ENCODE data around the gene M1AP. TPM values are rescaled to one million over a fixed set of nuclear protein-coding genes. Genes with fewer than 3 reads are reported as not detected.
A peak's percentile ranks its signal among the peaks of the same experiment; 100 is the strongest.

The M1AP gene
- total and polyA plus RNA-seq, 9 of the 15 experiments (the other 6 are each of a cell fraction or from before 2014, with no cell fraction given) = 0.06 to 0.33 (median 0.11) TPM; not detected in 4

DNA sequence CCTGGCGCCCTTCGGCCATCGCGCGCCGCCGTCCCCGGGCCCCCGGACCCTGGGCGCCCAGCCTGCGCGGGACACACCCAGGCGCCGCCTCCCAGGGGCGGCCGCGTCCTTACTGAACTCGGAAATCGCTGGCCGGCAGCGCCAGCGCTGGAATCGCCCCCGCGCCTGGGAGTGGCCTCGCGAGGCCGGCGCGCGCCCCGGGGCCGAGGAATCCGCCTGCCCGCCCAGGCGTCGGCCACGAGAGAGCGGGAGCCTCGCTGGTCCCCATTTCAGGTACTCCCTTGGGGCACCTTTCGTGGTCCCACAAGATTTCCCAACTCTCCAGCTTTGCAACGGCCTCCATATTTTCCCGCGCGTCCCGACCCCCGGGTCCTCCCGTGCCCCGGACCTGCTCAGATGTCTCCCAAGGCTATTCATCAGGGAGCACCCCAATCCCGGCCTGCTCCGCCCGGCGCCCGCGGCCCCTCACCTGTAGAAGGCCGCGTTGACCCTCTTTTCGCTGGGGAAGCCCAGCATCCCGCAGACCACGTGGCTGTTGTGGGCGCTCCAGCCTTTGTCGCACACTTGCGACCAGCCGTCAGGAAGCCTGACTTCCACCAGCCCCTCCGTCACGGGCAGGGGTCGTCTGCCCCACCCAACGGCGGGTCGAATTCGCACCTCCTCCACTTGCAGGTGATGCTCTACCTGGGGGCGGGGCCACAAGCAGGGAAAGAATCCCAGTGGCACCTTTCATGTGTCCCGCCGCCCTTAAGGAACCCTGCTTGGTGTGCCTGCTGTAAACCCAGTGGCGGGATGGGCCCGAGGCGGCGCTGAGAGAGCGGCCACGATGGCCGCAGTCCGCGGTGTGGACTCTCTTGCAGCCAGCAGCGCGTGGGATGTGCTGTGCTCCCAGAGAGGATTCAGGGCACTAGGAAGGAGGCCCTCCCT is 99.0 kb downstream of the M1AP start (continued):
- TF ChIP-seq, protein P1, sequence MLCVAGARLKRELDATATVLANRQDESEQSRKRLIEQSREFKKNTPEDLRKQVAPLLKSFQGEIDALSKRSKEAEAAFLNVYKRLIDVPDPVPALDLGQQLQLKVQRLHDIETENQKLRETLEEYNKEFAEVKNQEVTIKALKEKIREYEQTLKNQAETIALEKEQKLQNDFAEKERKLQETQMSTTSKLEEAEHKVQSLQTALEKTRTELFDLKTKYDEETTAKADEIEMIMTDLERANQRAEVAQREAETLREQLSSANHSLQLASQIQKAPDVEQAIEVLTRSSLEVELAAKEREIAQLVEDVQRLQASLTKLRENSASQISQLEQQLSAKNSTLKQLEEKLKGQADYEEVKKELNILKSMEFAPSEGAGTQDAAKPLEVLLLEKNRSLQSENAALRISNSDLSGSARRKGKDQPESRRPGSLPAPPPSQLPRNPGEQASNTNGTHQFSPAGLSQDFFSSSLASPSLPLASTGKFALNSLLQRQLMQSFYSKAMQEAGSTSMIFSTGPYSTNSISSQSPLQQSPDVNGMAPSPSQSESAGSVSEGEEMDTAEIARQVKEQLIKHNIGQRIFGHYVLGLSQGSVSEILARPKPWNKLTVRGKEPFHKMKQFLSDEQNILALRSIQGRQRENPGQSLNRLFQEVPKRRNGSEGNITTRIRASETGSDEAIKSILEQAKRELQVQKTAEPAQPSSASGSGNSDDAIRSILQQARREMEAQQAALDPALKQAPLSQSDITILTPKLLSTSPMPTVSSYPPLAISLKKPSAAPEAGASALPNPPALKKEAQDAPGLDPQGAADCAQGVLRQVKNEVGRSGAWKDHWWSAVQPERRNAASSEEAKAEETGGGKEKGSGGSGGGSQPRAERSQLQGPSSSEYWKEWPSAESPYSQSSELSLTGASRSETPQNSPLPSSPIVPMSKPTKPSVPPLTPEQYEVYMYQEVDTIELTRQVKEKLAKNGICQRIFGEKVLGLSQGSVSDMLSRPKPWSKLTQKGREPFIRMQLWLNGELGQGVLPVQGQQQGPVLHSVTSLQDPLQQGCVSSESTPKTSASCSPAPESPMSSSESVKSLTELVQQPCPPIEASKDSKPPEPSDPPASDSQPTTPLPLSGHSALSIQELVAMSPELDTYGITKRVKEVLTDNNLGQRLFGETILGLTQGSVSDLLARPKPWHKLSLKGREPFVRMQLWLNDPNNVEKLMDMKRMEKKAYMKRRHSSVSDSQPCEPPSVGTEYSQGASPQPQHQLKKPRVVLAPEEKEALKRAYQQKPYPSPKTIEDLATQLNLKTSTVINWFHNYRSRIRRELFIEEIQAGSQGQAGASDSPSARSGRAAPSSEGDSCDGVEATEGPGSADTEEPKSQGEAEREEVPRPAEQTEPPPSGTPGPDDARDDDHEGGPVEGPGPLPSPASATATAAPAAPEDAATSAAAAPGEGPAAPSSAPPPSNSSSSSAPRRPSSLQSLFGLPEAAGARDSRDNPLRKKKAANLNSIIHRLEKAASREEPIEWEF (CRISPR knock-in tag; IDR thresholded peaks at IDR 0.05) = no peak
- TF ChIP-seq, protein P2, sequence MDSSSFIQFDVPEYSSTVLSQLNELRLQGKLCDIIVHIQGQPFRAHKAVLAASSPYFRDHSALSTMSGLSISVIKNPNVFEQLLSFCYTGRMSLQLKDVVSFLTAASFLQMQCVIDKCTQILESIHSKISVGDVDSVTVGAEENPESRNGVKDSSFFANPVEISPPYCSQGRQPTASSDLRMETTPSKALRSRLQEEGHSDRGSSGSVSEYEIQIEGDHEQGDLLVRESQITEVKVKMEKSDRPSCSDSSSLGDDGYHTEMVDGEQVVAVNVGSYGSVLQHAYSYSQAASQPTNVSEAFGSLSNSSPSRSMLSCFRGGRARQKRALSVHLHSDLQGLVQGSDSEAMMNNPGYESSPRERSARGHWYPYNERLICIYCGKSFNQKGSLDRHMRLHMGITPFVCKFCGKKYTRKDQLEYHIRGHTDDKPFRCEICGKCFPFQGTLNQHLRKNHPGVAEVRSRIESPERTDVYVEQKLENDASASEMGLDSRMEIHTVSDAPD (CRISPR knock-in tag; IDR thresholded peaks at IDR 0.05) = no peak
- TF ChIP-seq, protein P3, sequence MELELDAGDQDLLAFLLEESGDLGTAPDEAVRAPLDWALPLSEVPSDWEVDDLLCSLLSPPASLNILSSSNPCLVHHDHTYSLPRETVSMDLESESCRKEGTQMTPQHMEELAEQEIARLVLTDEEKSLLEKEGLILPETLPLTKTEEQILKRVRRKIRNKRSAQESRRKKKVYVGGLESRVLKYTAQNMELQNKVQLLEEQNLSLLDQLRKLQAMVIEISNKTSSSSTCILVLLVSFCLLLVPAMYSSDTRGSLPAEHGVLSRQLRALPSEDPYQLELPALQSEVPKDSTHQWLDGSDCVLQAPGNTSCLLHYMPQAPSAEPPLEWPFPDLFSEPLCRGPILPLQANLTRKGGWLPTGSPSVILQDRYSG (tag; conservative IDR thresholded peaks at IDR 0.05; ENCODE audit: low read depth) = no peak
- no peak for TF ChIP-seq SPI1 (IDR thresholded peaks at IDR 0.05; ENCODE audit: borderline replicate concordance, low read depth, low read length)
- no peak for TF ChIP-seq NCOR1 (IDR thresholded peaks at IDR 0.05)
- TF ChIP-seq, protein P4, sequence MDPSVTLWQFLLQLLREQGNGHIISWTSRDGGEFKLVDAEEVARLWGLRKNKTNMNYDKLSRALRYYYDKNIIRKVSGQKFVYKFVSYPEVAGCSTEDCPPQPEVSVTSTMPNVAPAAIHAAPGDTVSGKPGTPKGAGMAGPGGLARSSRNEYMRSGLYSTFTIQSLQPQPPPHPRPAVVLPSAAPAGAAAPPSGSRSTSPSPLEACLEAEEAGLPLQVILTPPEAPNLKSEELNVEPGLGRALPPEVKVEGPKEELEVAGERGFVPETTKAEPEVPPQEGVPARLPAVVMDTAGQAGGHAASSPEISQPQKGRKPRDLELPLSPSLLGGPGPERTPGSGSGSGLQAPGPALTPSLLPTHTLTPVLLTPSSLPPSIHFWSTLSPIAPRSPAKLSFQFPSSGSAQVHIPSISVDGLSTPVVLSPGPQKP (CRISPR knock-in tag; IDR thresholded peaks at IDR 0.05) = no peak
- TF ChIP-seq, protein P5, sequence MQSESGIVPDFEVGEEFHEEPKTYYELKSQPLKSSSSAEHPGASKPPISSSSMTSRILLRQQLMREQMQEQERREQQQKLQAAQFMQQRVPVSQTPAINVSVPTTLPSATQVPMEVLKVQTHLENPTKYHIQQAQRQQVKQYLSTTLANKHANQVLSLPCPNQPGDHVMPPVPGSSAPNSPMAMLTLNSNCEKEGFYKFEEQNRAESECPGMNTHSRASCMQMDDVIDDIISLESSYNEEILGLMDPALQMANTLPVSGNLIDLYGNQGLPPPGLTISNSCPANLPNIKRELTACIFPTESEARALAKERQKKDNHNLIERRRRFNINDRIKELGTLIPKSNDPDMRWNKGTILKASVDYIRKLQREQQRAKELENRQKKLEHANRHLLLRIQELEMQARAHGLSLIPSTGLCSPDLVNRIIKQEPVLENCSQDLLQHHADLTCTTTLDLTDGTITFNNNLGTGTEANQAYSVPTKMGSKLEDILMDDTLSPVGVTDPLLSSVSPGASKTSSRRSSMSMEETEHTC (IDR thresholded peaks at IDR 0.05) = no peak
- TF ChIP-seq ZNF3 (CRISPR knock-in tag; IDR thresholded peaks at IDR 0.05) = no peak
- no peak for TF ChIP-seq KLF16 (IDR thresholded peaks at IDR 0.05)
- no peak for TF ChIP-seq EHMT2 (IDR thresholded peaks at IDR 0.05)
- peak; percentile 90; the same call in 1 of the 2 replicates for TF ChIP-seq GATAD2B (IDR thresholded peaks at IDR 0.05; ENCODE audit: borderline replicate concordance)
- TF ChIP-seq ZNF347 (CRISPR knock-in tag; IDR thresholded peaks at IDR 0.05; ENCODE audit: low read depth) = no peak
- no peak for TF ChIP-seq SLC30A9 (CRISPR knock-in tag; IDR thresholded peaks at IDR 0.05)
- peak; percentile 16 for TF ChIP-seq NEUROD1 (IDR thresholded peaks at IDR 0.05; ENCODE audit: borderline replicate concordance, low read depth, low read length, partially characterized antibody)
- TF ChIP-seq CHD2 (IDR thresholded peaks at IDR 0.05; ENCODE audit: low read depth, low read length) = peak; percentile 67
- no peak for TF ChIP-seq RBM22 (IDR thresholded peaks at IDR 0.05; ENCODE audit: low read depth, low read length, poor library complexity, severe bottlenecking)
- TF ChIP-seq MAFG (tag; conservative IDR thresholded peaks at IDR 0.05) = no peak
